Measurements from ENCODE around the gene MLLT3. TPM values are rescaled to one million over a fixed set of nuclear protein-coding genes. Genes with fewer than 3 reads are reported as not detected.

MLLT3 gene
- total and polyA plus RNA-seq, 2 donors (not counting 3 experiments of a cell fraction or from before 2014, with no cell fraction given): 6.1 to 10.0 TPM

DNA sequence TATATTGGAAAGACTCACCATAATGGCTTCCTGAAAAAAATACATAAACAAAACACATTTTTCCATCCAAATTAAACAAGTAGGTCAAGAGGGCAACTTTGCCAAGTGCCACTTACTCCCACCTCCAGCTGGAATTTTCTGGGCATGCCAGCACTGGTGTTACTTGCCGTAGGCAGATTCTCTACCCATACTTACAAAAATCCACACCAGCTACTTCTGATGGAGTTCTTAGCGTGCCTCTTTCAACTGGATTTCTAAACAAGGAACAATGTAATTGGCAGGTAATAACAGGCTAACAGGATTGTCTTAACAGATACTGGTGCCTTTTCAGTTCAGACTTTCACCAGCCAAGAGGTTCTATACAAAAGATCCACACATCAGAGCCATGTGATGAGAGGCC is 301.4 kb downstream of the MLLT3 start:
- H3K4me1 ChIP-seq (ENCODE audit: control insufficient read depth, extremely low read depth, insufficient read depth, low read length): no peaks in the 10 kb centered on the region
- no peaks in the 10 kb centered on the region for H3K9me1 ChIP-seq (replicated peaks; ENCODE audit: control insufficient read depth, extremely low read depth, insufficient read depth, low read length)
- peaks cover 0 to 1% of the 10 kb centered on the region in 2 experiments for H3K27me3 ChIP-seq (ENCODE audit: control insufficient read depth in 2 of 2, insufficient read depth in 2 of 2, low read length in 2 of 2)
- no peak for DNase-seq (ENCODE audit: low read depth, low spot score)
- H3K9me3 ChIP-seq (replicated peaks; ENCODE audit: control insufficient read depth, insufficient read depth, low read length): no peaks in the 10 kb centered on the region
- dilution Hi-C loops (cut with MboI; ENCODE audit: extremely low pct_ligation_motif_present, low sequenced_read_pairs): no loop called here
- no peak overlapping the region for H3K9ac ChIP-seq (replicated peaks; ENCODE audit: extremely low read depth, insufficient read depth, low read length)
- no peak for FAIRE-seq
- no peak overlapping the region for H3K4me3 ChIP-seq (replicated peaks in 1 of 3; ENCODE audit: insufficient read depth in 1 of 3, low read depth in 1 of 3, low read length in 3 of 3)
- no peaks in the 10 kb centered on the region for H3K36me3 ChIP-seq (ENCODE audit: control insufficient read depth in 2 of 2, extremely low read depth in 1 of 2, insufficient read depth in 2 of 2, low read length in 2 of 2)
- H3K79me2 ChIP-seq (ENCODE audit: control insufficient read depth, insufficient read depth, low read length): no peaks in the 10 kb centered on the region
- no peak overlapping the region for H2AFZ ChIP-seq (ENCODE audit: low read depth, low read length)
- CTCF ChIA-PET: interaction anchor here (1.2 kb wide), 1 partner anchor 620 kb away, joined by 3 read pairs; no protein-coding TSS in a partner anchor
- no peak overlapping the region for H3K27ac ChIP-seq (ENCODE audit: insufficient read depth, low read depth, low read length)
- POLR2A ChIA-PET: no interaction called here
- BruUV-seq (replicated peaks): no TSS peak
- intact Hi-C loops (cut with micrococcal nuclease): no loop called here
- no peak overlapping the region for H3K4me2 ChIP-seq (ENCODE audit: insufficient read depth, low read length)
- TF ChIP-seq EZH2 (IDR thresholded peaks at IDR 0.05; ENCODE audit: borderline replicate concordance, low read depth, low read length, severe bottlenecking) (no peak), GATA2 (IDR thresholded peaks at IDR 0.05; ENCODE audit: insufficient read depth, insufficient read length, low read depth, low read length) (no peak), POLR2A (IDR thresholded peaks at IDR 0.05; ENCODE audit: low read depth, low read length) (no peak), MYC (IDR thresholded peaks at IDR 0.05; ENCODE audit: low read depth, low read length) (no peak), POLR2AphosphoS5 (IDR thresholded peaks at IDR 0.05; ENCODE audit: insufficient read depth, low read depth, low read length) (no peak), JUN (IDR thresholded peaks at IDR 0.05; ENCODE audit: borderline replicate concordance, insufficient read depth, insufficient read length, low read depth) (no peak), FOS (IDR thresholded peaks at IDR 0.05; ENCODE audit: borderline replicate concordance, insufficient read depth, low read length) (no peak)
- TF ChIP-seq, protein P1, sequence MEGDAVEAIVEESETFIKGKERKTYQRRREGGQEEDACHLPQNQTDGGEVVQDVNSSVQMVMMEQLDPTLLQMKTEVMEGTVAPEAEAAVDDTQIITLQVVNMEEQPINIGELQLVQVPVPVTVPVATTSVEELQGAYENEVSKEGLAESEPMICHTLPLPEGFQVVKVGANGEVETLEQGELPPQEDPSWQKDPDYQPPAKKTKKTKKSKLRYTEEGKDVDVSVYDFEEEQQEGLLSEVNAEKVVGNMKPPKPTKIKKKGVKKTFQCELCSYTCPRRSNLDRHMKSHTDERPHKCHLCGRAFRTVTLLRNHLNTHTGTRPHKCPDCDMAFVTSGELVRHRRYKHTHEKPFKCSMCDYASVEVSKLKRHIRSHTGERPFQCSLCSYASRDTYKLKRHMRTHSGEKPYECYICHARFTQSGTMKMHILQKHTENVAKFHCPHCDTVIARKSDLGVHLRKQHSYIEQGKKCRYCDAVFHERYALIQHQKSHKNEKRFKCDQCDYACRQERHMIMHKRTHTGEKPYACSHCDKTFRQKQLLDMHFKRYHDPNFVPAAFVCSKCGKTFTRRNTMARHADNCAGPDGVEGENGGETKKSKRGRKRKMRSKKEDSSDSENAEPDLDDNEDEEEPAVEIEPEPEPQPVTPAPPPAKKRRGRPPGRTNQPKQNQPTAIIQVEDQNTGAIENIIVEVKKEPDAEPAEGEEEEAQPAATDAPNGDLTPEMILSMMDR (IDR thresholded peaks at IDR 0.05; ENCODE audit: extremely low read depth in 1 of 2, insufficient read depth in 1 of 2, low read depth in 1 of 2, low read length in 2 of 2): no peak
- TF ChIP-seq, protein P2, sequence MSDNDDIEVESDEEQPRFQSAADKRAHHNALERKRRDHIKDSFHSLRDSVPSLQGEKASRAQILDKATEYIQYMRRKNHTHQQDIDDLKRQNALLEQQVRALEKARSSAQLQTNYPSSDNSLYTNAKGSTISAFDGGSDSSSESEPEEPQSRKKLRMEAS (IDR thresholded peaks at IDR 0.05; ENCODE audit: insufficient read depth, insufficient read length): no peak
- no peaks in the 10 kb centered on the region for H4K20me1 ChIP-seq (replicated peaks; ENCODE audit: control insufficient read depth, extremely low read depth, insufficient read depth, low read length)

Data from endothelial cell of umbilical vein (primary cell).